GM10248 (cell line): Measurements from ENCODE around the gene GLI2.

Source experiments
- CTCF ChIA-PET: fragments of 300-600 bp; sonication (Branson Sonifier 250); formaldehyde crosslinking; extraction: SDS; loops from one replicate; lab custom pipeline; 2021; ENCODE audit warnings: antibody characterized with exemption; lab: Yijun Ruan, JAX
- POLR2A ChIA-PET: fragments of 350-650 bp; sonication (Branson Sonifier 250); formaldehyde crosslinking; extraction: SDS; loops from one replicate; lab custom pipeline; 2020; ENCODE audit warnings: antibody characterized with exemption; lab: Yijun Ruan, JAX
- DNase-seq: peaks from one replicate; pipeline ENCODE4 v3.0.0; 2012; ENCODE audit errors: extremely low spot score
- CTCF ChIP-seq: IDR thresholded peaks from 2 replicates; pipeline ENCODE4 v1.5.1; 2012; ENCODE audit warnings: mild to moderate bottlenecking, low read depth; ENCODE audit errors: extremely low read depth, missing control alignments, control extremely low read depth

GLI2 gene

GRCh38 chr2:120762341-120763061 lies 26.8 kb downstream of the GLI2 start:
- DNase-seq = no peak
- ChIA-PET CTCF (no interaction called here), POLR2A (no interaction called here)
- TF ChIP-seq CTCF = no peak

GRCh38 chr2:120763508-120763907 lies 27.8 kb downstream of the GLI2 start:
- CTCF ChIA-PET = interaction anchor here (1.5 kb wide), 1 partner anchor 83 kb away, joined by 3 read pairs; no protein-coding TSS in a partner anchor

GRCh38 chr2:120763931-120764330 lies 28.3 kb downstream of the GLI2 start:
- POLR2A ChIA-PET = no interaction called here
- TF ChIP-seq CTCF = no peak
- CTCF ChIA-PET = interaction anchor here (1.5 kb wide), 1 partner anchor 83 kb away, joined by 3 read pairs; no protein-coding TSS in a partner anchor
- DNase-seq = no peak

More at GRCh38 chr2:120763508-120763907, 27.8 kb downstream of the GLI2 start:
- POLR2A ChIA-PET = no interaction called here
- no peak for TF ChIP-seq CTCF
- no peak for DNase-seq

GRCh38 chr2:120764492-120764891 lies 28.8 kb downstream of the GLI2 start:
- TF ChIP-seq CTCF = no peak
- ChIA-PET POLR2A (no interaction called here), CTCF (interaction anchor here (1.5 kb wide), 1 partner anchor 84 kb away, joined by 3 read pairs; no protein-coding TSS in a partner anchor)

GRCh38 chr2:120764991-120765677 lies 29.5 kb downstream of the GLI2 start:
- CTCF ChIA-PET = interaction anchor here (1.5 kb wide), 1 partner anchor 84 kb away, joined by 3 read pairs; no protein-coding TSS in a partner anchor
- POLR2A ChIA-PET = no interaction called here

More at GRCh38 chr2:120764492-120764891, 28.8 kb downstream of the GLI2 start:
- no peak for DNase-seq

More at GRCh38 chr2:120764991-120765677, 29.5 kb downstream of the GLI2 start:
- DNase-seq = no peak
- no peak for TF ChIP-seq CTCF
